Endometrial microvascular endothelial cells (primary cell): Measurements from ENCODE around the gene MAGEB1. TPM values are rescaled to one million over a fixed set of nuclear protein-coding genes. Genes with fewer than 3 reads are reported as not detected.

Experiments used
- in situ Hi-C: cut with HindIII; loops from 2 replicates; pipeline ENCODE4 v1.10.0; 2017; ENCODE audit warnings: low sequenced_read_pairs, low pct_unique_long_range_greater_than_20kb; ENCODE audit errors: inconsistent ontology term
- total RNA-seq: library from RNA; depleted of rRNA; stranded (reverse); fragments of >200 nt; gene quantifications from one replicate; pipeline ENCODE4 v1.2.3, GENCODE V29; 2015; ENCODE audit errors: inconsistent ontology term

The MAGEB1 gene
- total RNA-seq, 1 donor from 2014 or later, result not detected

DNA sequence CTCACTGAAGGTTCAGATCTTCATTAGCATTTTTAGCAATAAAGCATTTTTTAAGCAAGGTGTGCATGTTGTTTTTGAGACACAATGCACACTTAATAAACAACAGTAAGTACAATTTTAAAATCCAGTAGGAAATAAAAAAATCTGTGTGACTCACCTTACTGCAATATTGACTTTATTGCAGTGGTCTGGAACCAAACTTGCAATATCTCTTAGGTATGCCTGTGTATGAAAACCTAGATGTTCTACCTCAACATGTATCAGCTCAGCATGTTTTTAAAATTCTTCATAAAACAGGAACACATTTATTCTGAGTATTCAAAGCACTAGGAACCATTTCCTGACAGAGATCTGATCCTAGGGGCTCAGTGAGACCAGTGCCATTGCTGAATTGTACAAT, 35.6 kb downstream of the MAGEB1 start:
- in situ Hi-C loops, result no loop called here

DNA sequence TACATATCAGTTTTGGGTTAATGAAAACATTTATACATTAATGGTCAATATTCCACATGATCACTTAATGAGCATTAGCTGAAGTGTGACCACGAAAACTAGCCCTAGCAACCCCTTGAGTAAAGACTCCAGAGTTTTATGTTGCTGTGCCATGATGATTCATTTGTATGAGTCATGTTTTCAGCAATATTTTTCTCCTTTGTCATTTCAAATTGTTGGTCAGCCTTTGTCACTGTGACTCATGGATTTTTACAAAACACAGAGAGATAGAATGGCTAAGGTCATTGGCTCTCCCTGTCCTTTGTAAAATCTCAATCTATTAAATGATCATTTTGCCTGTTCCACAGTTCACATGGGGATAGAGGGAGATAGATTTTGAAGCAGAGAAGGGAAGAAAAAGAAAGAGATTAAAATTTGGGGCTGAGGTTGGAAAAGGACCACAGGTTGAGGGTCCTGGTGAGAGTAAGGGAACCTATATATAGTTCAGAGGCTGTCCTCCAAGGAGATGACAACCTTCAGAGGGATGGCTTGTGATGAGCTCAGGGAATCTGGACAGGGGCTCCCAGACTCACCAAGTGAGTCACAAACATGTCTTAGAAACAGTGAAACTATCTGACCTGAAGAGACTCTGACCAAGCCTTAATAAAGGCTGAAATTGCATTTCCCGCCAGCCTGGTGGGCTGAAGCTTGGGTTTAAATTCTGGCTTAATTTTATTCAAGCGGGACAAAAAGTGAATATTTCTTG, 36.7 kb downstream of the MAGEB1 start:
- in situ Hi-C loops, result no loop called here

DNA sequence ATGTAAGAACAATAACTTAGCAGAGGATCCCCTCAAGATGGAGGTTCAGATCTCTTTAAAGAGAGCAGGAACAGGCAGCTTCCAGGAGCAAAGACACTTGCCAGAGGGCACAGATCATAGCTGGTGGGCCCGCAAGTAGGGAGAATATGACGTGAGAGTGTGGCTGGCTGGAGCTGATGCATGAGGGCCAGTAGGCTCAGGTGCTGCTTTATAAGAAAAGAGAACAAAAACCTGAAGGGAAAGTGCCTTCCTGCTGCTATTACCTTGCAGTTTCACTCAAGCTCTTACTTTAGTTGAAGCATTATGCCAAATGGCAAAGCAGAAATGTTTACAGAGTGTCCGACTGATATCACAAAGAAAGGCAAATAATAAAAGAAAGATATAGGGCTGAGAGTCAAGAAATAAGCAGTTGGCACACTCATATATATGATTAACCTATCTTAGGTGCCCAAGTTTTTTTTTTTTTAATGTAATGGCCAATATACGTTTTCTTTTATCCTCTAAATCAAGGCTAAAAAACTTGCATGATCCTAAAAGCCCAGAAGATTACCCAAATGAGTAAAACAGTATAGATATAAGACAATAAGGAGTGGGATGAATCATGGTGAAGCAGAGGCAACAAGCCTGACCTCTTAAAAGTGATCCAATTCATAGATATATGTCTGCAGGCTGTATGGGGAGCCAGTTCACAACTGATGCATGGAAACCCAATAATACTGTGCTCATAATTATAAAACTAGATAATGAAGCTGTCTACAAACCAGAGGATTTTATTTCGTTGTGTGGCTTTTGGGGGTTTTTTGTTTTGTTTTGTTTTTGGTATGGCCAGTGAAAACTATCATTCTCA, 49.7 kb downstream of the MAGEB1 start:
- in situ Hi-C loops, result no loop called here

DNA sequence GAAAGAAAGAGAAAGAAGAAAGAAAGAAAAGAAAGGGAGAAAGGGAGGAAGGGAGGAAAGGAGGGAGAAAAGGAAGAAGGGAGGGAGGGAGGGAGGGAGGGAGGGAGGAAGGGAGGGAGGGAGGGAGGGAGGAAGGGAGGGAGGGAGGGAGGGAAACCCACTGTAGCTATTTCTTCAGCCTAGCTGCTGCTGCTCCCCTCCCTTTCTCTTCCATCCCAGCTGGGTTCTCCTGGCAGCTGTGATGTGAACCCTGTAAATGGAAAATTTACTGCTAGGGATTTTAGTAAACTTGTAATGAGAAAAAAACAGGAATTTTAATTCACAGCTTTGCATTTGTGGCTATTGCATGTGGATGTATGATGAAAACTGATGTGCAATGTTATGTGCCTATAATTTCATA, 54.3 kb downstream of the MAGEB1 start:
- in situ Hi-C loops, result no loop called here

Other genes with a start within 250 kb of the MAGEB1 start
- not detected for gene MAGEB2, start 31.6 kb upstream of the MAGEB1 start, total RNA-seq
- gene MAGEB3, start 16.5 kb upstream of the MAGEB1 start, total RNA-seq, result not detected
- gene MAGEB4, start 5.1 kb upstream of the MAGEB1 start, total RNA-seq, result not detected
- not detected for gene NR0B1, start 62.2 kb downstream of the MAGEB1 start, total RNA-seq